ENCODE measurements around the gene PAPSS2. TPM values are rescaled to one million over a fixed set of nuclear protein-coding genes. Genes with fewer than 3 reads are reported as not detected.

The PAPSS2 gene
- total RNA-seq, 2 donors from 2014 or later = 20.4 to 22.1 TPM

- H3K36me3 ChIP-seq = no peaks in the 10 kb centered on the region
- H3K4me1 ChIP-seq (ENCODE audit: control insufficient read depth in 1 of 2, low read depth in 2 of 2) = peaks cover 5 to 11% of the 10 kb centered on the region in 2 donors
- H3K9me3 ChIP-seq = no peaks in the 10 kb centered on the region
- no peaks in the 10 kb centered on the region for H3K27me3 ChIP-seq (replicated peaks; ENCODE audit: insufficient read depth)
- H3K4me3 ChIP-seq = no peak overlapping the region
- no peak overlapping the region for H3K27ac ChIP-seq
- DNase-seq (ENCODE audit: low spot score) (no peak), ATAC-seq (ENCODE audit: insufficient number of reproducible peaks, low FRiP score, low read depth) (no peak)
- TF ChIP-seq, protein P1, sequence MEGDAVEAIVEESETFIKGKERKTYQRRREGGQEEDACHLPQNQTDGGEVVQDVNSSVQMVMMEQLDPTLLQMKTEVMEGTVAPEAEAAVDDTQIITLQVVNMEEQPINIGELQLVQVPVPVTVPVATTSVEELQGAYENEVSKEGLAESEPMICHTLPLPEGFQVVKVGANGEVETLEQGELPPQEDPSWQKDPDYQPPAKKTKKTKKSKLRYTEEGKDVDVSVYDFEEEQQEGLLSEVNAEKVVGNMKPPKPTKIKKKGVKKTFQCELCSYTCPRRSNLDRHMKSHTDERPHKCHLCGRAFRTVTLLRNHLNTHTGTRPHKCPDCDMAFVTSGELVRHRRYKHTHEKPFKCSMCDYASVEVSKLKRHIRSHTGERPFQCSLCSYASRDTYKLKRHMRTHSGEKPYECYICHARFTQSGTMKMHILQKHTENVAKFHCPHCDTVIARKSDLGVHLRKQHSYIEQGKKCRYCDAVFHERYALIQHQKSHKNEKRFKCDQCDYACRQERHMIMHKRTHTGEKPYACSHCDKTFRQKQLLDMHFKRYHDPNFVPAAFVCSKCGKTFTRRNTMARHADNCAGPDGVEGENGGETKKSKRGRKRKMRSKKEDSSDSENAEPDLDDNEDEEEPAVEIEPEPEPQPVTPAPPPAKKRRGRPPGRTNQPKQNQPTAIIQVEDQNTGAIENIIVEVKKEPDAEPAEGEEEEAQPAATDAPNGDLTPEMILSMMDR (IDR thresholded peaks at IDR 0.05) = no peak
Measured at GRCh38 chr10:87623191-87623590, 36.5 kb upstream of the PAPSS2 start.

DNA sequence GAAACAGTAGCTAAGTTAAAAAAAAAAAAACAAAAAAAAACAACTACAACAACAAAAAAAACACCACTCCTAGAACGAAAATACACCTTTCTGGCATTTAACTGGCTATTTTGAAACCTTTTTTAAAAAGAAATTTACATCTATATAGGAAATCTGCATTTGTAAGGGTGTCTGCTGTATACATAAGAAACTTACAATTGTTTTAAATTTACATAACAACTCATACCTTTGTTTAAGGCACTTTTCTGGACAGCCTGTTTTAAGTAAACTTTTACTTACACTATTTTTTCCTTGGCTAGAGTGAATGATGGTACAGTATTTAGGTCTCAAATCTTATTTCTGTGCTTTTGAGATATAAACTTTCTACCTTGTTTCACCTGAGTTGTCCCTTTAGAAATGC lies 34.0 kb upstream of the PAPSS2 start:
- Histone ChIP-seq H3K27me3 (replicated peaks; ENCODE audit: insufficient read depth) (no peaks in the 10 kb centered on the region), H3K4me1 (ENCODE audit: control insufficient read depth in 1 of 2, low read depth in 2 of 2) (peaks cover 5 to 11% of the 10 kb centered on the region in 2 donors), H3K36me3 (no peaks in the 10 kb centered on the region), H3K9me3 (no peaks in the 10 kb centered on the region), H3K27ac (no peak overlapping the region), H3K4me3 (no peak overlapping the region)
- DNase-seq (ENCODE audit: low spot score) (no peak), ATAC-seq (ENCODE audit: insufficient number of reproducible peaks, low FRiP score, low read depth) (no peak)
- TF ChIP-seq, protein P1 (IDR thresholded peaks at IDR 0.05) = no peak

- Histone ChIP-seq H3K9me3 (no peaks in the 10 kb centered on the region), H3K36me3 (no peaks in the 10 kb centered on the region), H3K27ac (no peak overlapping the region), H3K4me3 (no peak overlapping the region), H3K27me3 (replicated peaks; ENCODE audit: insufficient read depth) (no peaks in the 10 kb centered on the region), H3K4me1 (ENCODE audit: control insufficient read depth in 1 of 2, low read depth in 2 of 2) (peaks cover 5 to 11% of the 10 kb centered on the region in 2 donors)
- ATAC-seq (ENCODE audit: insufficient number of reproducible peaks, low FRiP score, low read depth) (no peak), DNase-seq (ENCODE audit: low spot score) (no peak)
- TF ChIP-seq, protein P1 (IDR thresholded peaks at IDR 0.05) = no peak
Measured at GRCh38 chr10:87626422-87626892, 33.2 kb upstream of the PAPSS2 start.

GRCh38 chr10:87630171-87630570 lies 29.5 kb upstream of the PAPSS2 start:
- Histone ChIP-seq H3K27ac (no peak overlapping the region), H3K9me3 (no peaks in the 10 kb centered on the region), H3K4me3 (no peak overlapping the region), H3K4me1 (ENCODE audit: control insufficient read depth in 1 of 2, low read depth in 2 of 2) (no peaks in the 10 kb centered on the region), H3K27me3 (replicated peaks; ENCODE audit: insufficient read depth) (no peaks in the 10 kb centered on the region), H3K36me3 (no peaks in the 10 kb centered on the region)
- ATAC-seq (ENCODE audit: insufficient number of reproducible peaks, low FRiP score, low read depth) = no peak
- no peak for DNase-seq (ENCODE audit: low spot score)
- TF ChIP-seq, protein P1 (IDR thresholded peaks at IDR 0.05) = no peak

- Histone ChIP-seq H3K27me3 (replicated peaks; ENCODE audit: insufficient read depth) (no peaks in the 10 kb centered on the region), H3K27ac (no peak overlapping the region), H3K36me3 (no peaks in the 10 kb centered on the region), H3K4me3 (no peak overlapping the region), H3K9me3 (no peaks in the 10 kb centered on the region), H3K4me1 (ENCODE audit: control insufficient read depth in 1 of 2, low read depth in 2 of 2) (no peaks in the 10 kb centered on the region)
- TF ChIP-seq, protein P1 (IDR thresholded peaks at IDR 0.05) = no peak
- no peak for DNase-seq (ENCODE audit: low spot score)
- no peak for ATAC-seq (ENCODE audit: insufficient number of reproducible peaks, low FRiP score, low read depth)
Measured at GRCh38 chr10:87632454-87632853, 27.2 kb upstream of the PAPSS2 start.

Data from thoracic aorta (tissue), 2 donors.